GM19455 (cell line): Measurements from ENCODE around the gene SUN1.
"Not testable (repeated sequence)": the region's sequence is repeated elsewhere in the genome, so short reads cannot be mapped to it uniquely, and the experiment has no call there.

Experiments
- ATAC-seq: cut with Tn5 transposase; IDR thresholded peaks from one replicate; pipeline ENCODE4 v1.9.1; 2021; ENCODE audit not compliant: unreplicated experiment

The SUN1 gene

GRCh38 chr7:833601-834258, 1.5 kb downstream of the SUN1 start:
- ATAC-seq = no peak

GRCh38 chr7:834277-834676, 2.0 kb downstream of the SUN1 start:
- no peak for ATAC-seq

GRCh38 chr7:835021-835420, 2.7 kb downstream of the SUN1 start:
- no peak for ATAC-seq

DNA sequence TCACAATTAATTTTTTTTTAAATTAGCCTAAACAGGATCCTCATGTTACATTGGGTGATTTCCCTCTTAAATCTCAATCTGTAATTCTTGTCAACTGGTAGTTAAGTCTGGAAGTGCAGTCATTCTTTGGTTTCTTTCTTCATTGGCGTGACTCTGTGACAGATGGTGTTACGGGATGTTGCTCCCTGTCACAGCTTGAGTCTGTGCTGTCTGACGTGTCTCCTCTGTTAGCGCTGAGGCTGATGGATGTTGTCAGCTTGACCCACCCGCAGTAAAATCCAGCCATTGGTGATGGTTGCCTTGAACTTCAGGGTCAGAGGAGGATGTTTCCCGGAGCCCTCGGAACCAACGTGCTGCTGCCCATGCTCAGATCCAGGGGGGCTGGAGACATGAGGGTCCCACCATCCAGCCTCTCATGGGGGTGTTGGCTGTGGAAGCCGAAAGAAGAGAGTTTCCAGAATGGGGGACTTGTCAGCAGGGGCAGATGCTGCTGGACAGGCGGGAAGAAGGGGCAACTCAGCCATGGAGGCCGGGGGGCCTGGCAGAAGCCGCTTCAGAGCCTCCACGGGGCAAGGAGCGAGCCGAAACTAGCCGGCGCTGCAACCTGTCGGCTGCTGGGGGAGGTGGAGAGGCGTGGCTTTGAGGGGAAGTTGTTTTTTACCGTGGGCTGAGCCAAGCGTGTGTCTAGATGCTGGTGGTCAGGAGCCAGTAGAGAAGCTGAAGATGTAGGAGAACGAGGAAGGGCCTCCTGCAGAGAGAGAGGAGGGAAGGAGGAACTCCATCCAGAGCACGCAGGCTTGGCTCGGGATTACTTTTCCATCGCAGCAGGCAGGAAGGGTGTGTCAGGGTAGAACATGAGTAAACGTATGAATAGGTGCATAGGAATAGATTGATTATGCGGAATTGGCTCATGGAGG, 3.5 kb downstream of the SUN1 start:
- ATAC-seq = no peak

DNA sequence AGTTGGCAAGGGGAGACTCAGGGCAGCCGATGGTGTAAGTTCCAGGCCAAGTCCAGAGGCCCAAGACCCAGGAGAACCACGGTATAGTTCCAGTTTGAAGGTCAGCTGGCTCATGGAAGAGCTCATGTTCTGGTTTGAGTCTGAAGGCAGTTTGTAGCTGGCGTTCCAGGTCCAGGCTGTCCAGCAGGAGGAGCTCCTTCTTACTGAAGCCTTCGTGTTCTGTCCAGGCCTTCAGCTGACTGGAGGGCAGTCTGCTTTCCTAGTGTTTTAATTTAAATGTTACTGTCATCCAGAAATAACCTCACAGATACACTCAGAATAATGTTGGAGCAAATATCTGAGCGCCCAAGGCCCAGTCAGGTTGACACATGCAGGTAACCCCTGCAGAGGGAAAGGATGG, 4.2 kb downstream of the SUN1 start:
- no peak for ATAC-seq

DNA sequence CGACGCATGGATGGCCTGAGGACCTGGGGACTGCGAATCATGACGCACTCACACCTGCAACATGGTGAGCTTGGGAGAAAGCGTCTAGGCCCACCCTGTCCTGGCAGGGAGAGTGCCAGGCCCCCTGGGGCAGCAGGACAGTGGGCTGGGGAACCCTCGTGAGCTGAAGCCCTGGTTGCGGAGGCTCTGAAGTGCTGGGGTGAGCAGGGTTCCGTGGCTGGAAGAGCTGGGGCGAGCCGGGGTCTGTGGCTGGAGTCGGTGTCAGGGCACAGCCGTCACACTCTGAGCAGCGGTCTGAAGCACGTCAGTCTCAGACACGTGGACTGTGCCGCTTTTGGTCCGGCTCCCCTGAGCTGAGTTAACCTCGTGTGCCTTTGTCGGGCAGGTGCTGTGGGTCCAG, 4.7 kb downstream of the SUN1 start:
- no peak for ATAC-seq

- ATAC-seq = no peak
Observed at GRCh38 chr7:840001-840600, 7.8 kb downstream of the SUN1 start.

- no peak for ATAC-seq
Observed at GRCh38 chr7:841943-842342, 9.7 kb downstream of the SUN1 start.

GRCh38 chr7:842431-843031, 10.3 kb downstream of the SUN1 start:
- no peak for ATAC-seq

DNA sequence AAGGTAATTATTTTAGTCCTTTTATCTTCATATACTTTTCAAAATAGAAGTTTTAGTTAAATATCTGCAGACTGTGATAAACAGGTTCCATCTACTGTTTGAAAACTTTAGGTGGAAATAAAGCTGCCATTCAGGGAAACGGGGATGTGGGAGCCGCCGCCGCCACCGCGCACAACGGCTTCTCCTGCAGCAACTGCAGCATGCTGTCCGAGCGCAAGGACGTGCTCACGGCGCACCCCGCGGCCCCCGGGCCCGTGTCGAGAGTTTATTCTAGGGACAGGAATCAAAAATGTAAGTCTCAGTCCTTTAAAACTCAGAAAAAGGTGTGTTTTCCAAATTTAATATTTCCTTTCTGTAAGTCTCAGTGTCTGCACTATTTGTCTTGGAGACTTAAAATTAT, 11.0 kb downstream of the SUN1 start:
- ATAC-seq = no peak

DNA sequence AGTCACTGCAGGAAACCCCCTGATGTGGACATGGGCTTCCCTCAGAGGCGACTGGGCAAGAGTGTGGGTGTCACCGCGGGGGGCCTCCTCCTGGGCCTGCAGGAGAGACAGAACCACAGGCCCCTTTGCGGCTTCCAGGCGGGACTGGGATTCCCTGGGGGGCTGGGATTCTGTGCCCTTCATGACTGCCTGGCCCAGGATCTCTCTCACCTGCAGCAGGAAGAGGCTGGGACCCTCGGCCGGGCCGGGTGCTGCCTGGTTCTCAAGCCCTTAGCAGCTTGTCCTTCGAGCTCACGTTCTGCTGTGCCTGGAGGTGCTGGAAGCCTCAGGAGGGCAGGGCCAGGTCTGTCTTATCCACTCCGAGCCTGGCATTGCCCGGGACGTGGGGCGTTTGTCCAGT, 11.8 kb downstream of the SUN1 start:
- ATAC-seq = no peak

DNA sequence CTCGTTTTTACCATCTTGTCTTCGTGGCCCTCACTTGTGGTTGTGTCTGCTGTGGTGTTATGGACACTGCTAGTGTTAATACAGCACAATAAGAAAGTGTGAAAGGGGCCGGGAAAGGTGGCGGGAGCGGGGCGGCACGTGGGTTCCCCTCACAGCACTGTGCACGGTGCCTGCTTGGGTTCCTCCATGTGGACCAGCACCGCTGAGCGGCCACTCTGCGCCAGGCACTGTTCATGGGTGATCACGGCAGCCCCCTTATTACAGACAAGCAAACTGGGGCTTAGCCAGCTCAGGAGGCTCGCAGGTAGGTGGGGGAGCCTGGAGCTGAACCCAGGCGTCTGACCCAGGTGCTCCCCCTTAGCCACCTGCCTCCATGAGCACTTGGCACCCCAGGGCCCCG, 12.2 kb downstream of the SUN1 start:
- no peak for ATAC-seq

- no peak for ATAC-seq
Observed at GRCh38 chr7:845091-845490, 12.8 kb downstream of the SUN1 start.

DNA sequence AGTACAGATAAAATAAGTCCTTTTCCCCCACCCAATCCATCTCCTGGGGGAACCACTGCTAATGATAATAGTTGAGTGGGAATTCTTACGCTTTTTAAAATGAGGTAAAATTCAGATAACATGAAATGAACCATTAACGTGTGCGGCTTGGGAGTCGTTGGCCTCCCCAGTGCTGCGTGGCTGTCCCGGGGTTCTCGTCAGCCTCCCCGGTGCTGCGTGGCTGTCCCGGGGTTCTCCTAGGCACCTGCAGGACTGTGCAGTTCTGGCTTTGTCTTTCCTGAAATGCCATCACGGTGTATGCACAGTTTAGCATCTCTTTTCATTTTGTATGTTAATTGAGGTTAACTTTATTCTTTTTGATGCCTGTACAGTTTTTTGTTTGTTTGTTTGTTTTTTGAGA, 13.5 kb downstream of the SUN1 start:
- no peak for ATAC-seq

DNA sequence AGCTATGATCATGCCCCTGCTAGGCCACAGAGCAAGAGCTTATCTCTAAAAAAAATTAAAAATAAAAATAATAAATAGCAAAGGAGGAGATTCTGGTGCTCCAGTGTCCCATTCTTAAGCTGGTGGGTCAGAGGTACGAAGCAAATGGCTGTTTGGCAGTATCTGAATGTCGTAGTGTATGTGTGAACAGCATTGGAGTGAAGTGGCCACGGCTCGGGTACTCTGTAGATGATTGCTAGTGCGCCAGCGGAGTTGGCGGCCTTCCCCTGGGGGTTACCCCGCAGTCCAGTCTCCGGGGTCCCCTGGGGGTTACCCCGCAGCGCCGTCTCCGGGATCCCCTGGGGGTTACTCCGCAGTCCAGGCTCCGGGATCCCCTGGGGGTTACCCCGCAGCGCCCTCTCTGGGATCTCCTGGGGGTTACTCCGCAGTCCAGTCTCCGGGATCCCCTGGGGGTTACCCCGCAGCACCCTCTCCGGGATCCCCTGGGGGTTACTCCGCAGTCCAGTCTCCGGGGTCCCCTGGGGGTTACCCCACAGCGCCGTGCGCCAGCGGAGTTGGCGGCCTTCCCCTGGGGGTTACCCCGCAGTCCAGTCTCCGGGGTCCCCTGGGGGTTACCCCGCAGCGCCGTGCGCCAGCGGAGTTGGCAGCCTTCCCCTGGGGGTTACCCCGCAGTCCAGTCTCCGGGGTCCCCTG, 14.8 kb downstream of the SUN1 start:
- not testable (repeated sequence) for ATAC-seq

- not testable (repeated sequence) for ATAC-seq
Observed at GRCh38 chr7:847728-848127, 15.5 kb downstream of the SUN1 start.

- ATAC-seq = no peak
Observed at GRCh38 chr7:849145-849544, 16.9 kb downstream of the SUN1 start.

DNA sequence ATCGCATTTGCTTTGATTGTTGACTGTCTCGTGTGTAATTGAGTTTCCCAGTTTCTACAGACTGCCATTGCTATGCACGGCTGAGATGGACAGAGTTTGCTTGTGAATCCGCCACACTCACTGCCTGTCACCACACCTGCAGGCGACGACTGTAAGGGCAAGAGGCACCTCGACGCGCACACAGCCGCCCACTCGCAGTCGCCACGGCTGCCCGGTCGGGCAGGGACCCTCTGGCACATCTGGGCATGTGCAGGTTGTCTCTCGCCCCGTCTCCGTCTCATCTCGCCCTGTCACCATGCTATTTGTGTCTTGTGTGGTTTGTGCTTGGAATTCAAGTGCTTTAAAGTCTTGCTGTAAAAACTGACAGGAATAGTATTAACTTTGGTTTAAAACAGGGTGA, 17.5 kb downstream of the SUN1 start:
- no peak for ATAC-seq

GRCh38 chr7:851204-851603, 18.9 kb downstream of the SUN1 start:
- no peak for ATAC-seq

DNA sequence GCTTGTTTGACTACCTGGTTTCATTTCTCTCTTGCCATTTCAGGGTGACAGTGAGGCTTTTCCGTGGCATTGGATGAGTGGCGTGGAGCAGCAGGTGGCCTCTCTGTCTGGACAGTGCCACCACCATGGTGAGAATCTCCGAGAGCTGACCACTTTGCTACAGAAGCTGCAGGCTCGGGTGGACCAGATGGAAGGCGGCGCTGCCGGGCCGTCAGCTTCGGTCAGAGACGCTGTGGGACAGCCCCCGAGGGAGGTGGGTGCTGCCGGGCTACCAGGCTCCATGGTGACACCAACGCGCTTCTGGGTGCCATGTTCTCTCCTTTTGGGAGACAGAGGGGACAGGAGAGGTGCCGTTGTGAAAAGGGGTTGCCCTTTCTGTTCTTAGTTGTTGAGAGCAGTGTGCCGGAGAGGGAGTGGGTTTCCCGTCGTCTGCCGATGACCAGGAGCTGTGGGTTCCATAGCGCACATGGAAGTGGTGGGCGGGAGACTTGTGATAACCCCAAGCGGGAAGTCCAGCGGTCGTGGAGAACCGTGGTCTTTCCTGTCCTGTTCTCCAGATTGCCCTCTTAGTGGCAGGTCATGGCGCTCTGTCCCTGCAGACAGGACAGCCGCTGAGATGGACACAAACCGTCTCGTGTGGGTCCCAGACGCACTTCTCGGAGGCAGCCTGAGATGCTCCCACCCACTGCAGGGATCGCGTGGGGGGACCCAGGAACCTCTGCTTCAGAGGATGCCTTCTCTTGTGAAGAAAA, 21.3 kb downstream of the SUN1 start:
- no peak for ATAC-seq
